ENCODE measurements around the gene DAZAP1.

The DAZAP1 gene

DNA sequence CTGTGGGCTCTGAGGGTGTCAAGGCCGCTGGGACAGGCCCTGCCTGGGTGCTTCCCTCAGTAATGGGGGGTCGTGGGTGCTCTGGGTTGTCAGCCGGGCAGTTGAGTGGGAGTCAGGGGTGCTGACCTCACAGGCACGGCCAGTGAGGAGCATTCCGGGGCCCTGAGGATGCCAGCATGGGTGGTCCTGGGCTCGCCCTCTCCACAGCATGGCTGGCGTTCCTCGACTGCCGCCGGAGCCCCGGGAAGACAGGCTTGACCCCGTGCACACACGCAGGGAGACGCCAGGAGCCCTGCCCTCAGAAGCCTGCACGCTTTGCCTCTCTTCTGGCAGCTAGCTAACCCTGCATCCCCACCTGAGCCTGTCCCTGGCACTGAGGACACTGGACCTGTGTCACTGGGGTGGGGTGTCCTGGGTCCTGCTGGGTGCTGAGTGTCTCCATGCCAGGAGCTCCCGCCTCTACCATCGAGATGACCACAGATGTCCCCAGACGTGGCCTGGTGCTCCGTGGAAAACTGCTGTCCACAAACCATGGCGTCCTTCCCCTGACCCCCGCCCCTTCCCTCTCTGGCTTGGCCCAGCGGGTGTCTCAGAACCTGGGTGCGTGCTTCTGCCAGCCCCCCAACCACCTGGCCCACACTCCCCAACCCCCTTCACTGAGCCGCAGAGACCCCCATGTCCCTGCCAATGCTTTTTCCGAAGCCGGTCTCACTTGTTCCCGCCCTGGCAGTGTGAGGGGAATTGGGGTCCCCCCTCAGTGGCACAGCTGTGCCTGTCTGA is 28.1 kb upstream of the DAZAP1 start:
- peaks cover 7% of the 10 kb centered on the region for H3K4me1 ChIP-seq (ENCODE audit: control insufficient read depth, insufficient read depth, low read length)
- H3K36me3 ChIP-seq (ENCODE audit: insufficient read depth, low read length), result peaks cover 23% of the 10 kb centered on the region
- H3K4me2 ChIP-seq (ENCODE audit: low read length), result no peak overlapping the region
- H3K4me3 ChIP-seq (ENCODE audit: low read length), result no peak overlapping the region
- H3K27me3 ChIP-seq (ENCODE audit: control insufficient read depth, insufficient read depth, low read length), result no peaks in the 10 kb centered on the region
- no peaks in the 10 kb centered on the region for H3K9me3 ChIP-seq (replicated peaks; ENCODE audit: low read length)
- no peak overlapping the region for H3K9ac ChIP-seq (ENCODE audit: low read depth, low read length)

DNA sequence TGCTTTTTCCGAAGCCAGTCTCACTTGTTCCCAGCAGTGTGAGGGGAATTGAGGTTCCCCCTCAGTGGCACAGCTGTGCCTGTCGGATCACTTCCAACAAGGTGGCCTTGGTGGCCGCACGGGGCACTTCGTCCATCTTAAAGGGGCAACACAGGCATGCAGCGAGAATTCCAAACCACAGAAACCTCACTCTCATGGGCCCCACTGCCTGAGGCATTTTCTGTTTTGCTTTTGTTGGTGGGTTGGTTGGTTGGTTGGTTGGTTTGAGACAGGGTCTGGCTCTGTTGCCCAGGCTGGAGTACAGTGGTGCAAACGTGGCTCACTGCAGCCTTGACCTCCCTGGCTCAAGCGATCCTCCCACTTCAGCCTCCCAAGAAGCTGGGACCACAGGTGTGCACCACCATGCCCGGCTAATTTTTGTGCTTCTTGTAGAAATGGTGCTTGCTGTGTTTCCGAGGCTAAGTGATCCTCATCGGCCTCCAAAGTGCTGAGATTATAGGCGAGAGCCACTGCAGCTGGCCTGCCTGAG is 27.4 kb upstream of the DAZAP1 start:
- H3K4me1 ChIP-seq (ENCODE audit: control insufficient read depth, insufficient read depth, low read length), result peaks cover 12% of the 10 kb centered on the region
- no peak overlapping the region for H3K4me3 ChIP-seq (ENCODE audit: low read length)
- no peaks in the 10 kb centered on the region for H3K27me3 ChIP-seq (ENCODE audit: control insufficient read depth, insufficient read depth, low read length)
- H3K4me2 ChIP-seq (ENCODE audit: low read length), result no peak overlapping the region
- no peaks in the 10 kb centered on the region for H3K9me3 ChIP-seq (replicated peaks; ENCODE audit: low read length)
- H3K36me3 ChIP-seq (ENCODE audit: insufficient read depth, low read length), result peaks cover 19% of the 10 kb centered on the region
- H3K9ac ChIP-seq (ENCODE audit: low read depth, low read length), result no peak overlapping the region

DNA sequence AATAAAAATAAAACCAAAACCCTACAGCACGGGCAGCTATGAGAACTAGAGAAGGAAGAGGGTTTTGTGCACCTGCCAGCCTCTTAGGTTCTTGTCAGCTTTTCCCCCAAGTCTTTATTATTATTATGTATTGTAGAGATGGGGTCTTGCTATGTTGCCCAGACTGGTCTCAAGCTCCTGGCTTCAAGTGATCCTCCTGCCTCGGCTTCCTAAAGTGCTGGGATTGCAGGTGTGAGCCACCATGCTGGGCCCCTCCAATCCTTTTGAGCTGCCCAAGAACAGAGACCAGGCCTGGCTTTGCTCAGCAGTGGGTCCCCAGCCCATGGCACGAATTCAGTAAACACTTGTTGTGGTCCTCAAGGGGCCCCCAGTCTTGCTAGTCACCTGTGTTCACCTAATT is 25.1 kb upstream of the DAZAP1 start:
- no peak overlapping the region for H3K4me3 ChIP-seq (ENCODE audit: low read length)
- H3K9ac ChIP-seq (ENCODE audit: low read depth, low read length), result no peak overlapping the region
- peaks cover 12% of the 10 kb centered on the region for H3K4me1 ChIP-seq (ENCODE audit: control insufficient read depth, insufficient read depth, low read length)
- H3K4me2 ChIP-seq (ENCODE audit: low read length), result no peak overlapping the region
- no peaks in the 10 kb centered on the region for H3K27me3 ChIP-seq (ENCODE audit: control insufficient read depth, insufficient read depth, low read length)
- H3K9me3 ChIP-seq (replicated peaks; ENCODE audit: low read length), result no peaks in the 10 kb centered on the region
- H3K36me3 ChIP-seq (ENCODE audit: insufficient read depth, low read length), result peaks cover 11% of the 10 kb centered on the region

DNA sequence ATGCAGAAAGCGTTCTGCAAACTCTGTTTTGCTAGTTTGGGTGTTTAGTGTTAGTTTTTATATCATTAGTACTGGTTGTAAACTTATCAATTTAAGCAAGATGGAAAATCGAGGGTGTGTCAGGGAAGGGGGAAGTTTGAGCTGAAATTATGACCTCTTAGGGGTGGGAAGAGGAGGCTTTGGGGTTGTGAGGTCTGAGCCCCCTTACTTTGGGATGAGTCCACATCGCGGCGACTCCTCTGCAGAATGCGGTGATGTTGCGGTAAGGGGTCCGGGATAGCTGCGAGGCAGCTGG is 24.4 kb upstream of the DAZAP1 start:
- H3K4me2 ChIP-seq (ENCODE audit: low read length), result no peak overlapping the region
- peaks cover 4% of the 10 kb centered on the region for H3K36me3 ChIP-seq (ENCODE audit: insufficient read depth, low read length)
- no peaks in the 10 kb centered on the region for H3K9me3 ChIP-seq (replicated peaks; ENCODE audit: low read length)
- no peak overlapping the region for H3K4me3 ChIP-seq (ENCODE audit: low read length)
- H3K9ac ChIP-seq (ENCODE audit: low read depth, low read length), result no peak overlapping the region
- peaks cover 12% of the 10 kb centered on the region for H3K4me1 ChIP-seq (ENCODE audit: control insufficient read depth, insufficient read depth, low read length)
- H3K27me3 ChIP-seq (ENCODE audit: control insufficient read depth, insufficient read depth, low read length), result no peaks in the 10 kb centered on the region

DNA sequence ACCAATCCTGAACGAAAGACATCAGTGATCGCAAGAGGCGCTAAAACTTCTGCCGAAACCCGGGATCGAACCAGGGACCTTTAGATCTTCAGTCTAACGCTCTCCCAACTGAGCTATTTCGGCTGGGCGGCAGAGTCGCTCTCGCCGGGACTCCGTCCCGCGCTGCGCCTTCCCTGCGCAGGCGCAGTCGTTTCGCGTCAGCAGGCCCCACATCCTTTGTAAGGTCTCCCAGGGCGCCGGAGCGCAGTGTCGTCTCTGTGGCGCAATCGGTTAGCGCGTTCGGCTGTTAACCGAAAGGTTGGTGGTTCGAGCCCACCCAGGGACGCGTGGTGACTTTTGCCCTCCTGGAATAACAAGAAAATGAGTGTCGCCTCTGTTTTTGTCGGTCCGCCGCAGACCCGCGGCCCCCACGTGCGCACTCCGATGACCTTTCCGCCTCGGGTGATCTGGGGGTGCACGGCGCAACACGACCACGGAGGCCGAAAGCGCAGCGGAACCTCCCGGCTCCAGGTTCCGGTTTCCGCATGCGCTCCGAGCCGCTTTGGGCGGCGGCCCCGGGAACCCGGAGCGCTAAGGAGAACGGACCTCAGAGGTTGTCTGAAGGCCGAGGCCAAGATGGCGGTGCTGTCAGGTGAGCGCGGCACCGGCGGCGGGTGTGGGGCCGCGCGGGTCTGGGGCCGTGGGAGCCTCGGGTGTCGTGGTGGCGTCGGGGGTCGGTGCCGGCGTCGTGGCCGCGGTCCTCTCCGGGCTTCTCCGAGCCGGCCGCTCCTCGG is 23.9 kb upstream of the DAZAP1 start, which contains the start of gene NDUFS7:
NDUFS7 (plus strand) TSS at position 596 of the 773 bp plus-strand sequence; CDS start at position 616, 20 bp downstream.
- Histone ChIP-seq H3K36me3 (ENCODE audit: insufficient read depth, low read length) (peaks cover 3% of the 10 kb centered on the region), H3K27me3 (ENCODE audit: control insufficient read depth, insufficient read depth, low read length) (no peaks in the 10 kb centered on the region), H3K9ac (ENCODE audit: low read depth, low read length) (peak within 1 kb of the TSS; percentile 92), H3K9me3 (replicated peaks; ENCODE audit: low read length) (no peaks in the 10 kb centered on the region), H3K4me1 (ENCODE audit: control insufficient read depth, insufficient read depth, low read length) (peaks cover 12% of the 10 kb centered on the region), H3K4me2 (ENCODE audit: low read length) (peak within 1 kb of the TSS; percentile 86), H3K4me3 (ENCODE audit: low read length) (peak within 1 kb of the TSS; percentile 93)

DNA sequence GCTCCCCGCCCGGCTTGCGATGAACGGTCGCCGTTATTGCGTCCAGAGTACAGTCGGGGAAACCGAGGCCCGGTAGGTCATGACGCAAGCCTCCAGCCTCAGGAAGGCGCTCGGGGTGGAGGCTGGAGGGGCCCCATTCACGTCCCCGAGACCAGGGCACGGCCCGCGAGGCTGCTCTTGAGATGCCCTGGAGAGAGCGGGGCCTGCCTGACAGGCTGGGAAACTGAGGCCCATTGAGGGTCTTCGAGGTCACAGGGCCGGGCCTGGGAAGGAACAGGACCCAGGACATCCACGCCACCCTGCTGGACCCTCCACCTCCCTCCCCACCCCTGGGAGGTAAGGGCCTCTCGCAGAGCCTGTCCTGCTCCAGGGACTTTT is 23.3 kb upstream of the DAZAP1 start:
- Histone ChIP-seq H3K4me1 (ENCODE audit: control insufficient read depth, insufficient read depth, low read length) (peaks cover 12% of the 10 kb centered on the region), H3K27me3 (ENCODE audit: control insufficient read depth, insufficient read depth, low read length) (no peaks in the 10 kb centered on the region), H3K4me3 (ENCODE audit: low read length) (peak overlapping the region; percentile 93), H3K9me3 (replicated peaks; ENCODE audit: low read length) (no peaks in the 10 kb centered on the region), H3K36me3 (ENCODE audit: insufficient read depth, low read length) (peaks cover 9% of the 10 kb centered on the region), H3K9ac (ENCODE audit: low read depth, low read length) (peak overlapping the region; percentile 92), H3K4me2 (ENCODE audit: low read length) (peak overlapping the region; percentile 86)

DNA sequence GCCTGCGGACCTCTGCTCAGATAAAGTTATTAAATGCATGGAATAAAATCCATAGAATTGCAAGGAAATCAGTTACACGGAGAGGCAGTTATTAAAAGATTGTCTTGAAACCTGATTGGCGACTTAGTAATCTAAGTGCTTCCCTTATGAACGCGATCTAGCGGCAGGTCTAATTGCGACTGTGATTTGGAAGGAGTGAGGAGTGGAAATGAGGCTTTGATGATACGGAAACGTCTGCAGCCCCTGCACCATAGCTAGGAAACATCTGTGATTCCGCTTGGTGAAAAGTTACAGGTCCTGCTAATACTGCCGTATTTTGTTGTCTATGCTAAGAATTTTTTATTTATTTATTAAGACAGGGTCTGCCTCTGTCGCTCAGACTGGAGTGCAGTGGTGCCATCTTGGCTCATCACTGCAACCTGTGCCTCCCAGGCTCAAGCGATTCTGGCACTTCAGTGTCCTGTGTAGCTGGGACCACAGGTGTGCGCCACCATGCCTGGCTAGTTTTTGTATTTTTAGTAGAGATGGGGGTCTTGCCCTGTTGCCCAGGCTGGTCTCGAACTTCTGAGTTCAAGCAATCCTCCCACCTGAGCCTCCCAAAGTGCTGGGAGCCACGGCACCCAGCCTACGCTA is 22.8 kb upstream of the DAZAP1 start:
- H3K4me3 ChIP-seq (ENCODE audit: low read length), result peak overlapping the region; percentile 93
- H3K27me3 ChIP-seq (ENCODE audit: control insufficient read depth, insufficient read depth, low read length), result no peaks in the 10 kb centered on the region
- H3K4me1 ChIP-seq (ENCODE audit: control insufficient read depth, insufficient read depth, low read length), result peaks cover 12% of the 10 kb centered on the region
- no peaks in the 10 kb centered on the region for H3K9me3 ChIP-seq (replicated peaks; ENCODE audit: low read length)
- H3K4me2 ChIP-seq (ENCODE audit: low read length), result peak overlapping the region; percentile 86
- peak overlapping the region; percentile 92 for H3K9ac ChIP-seq (ENCODE audit: low read depth, low read length)
- H3K36me3 ChIP-seq (ENCODE audit: insufficient read depth, low read length), result peaks cover 14% of the 10 kb centered on the region

DNA sequence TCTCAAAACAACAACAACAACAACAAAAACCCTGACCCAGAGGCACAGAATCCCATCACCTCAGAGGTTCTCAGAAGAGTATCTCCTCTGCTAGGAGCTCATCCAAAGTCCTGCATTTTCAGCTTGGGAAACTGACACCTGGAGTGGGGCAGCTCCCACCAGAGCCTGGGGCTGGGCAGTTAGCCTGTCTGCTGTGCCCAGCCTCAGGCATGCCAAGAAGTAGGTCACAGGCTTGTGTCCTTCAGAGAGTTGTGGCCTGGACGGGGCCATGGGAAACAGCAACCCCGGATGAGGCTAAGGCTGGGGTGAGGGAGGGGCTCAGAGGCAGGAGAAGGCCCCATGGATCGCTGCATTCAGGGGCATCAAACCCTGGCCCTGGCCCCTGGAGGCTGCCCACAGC is 21.6 kb upstream of the DAZAP1 start:
- Histone ChIP-seq H3K4me1 (ENCODE audit: control insufficient read depth, insufficient read depth, low read length) (peaks cover 12% of the 10 kb centered on the region), H3K4me3 (ENCODE audit: low read length) (no peak overlapping the region), H3K9me3 (replicated peaks; ENCODE audit: low read length) (no peaks in the 10 kb centered on the region), H3K27me3 (ENCODE audit: control insufficient read depth, insufficient read depth, low read length) (no peaks in the 10 kb centered on the region), H3K4me2 (ENCODE audit: low read length) (no peak overlapping the region), H3K9ac (ENCODE audit: low read depth, low read length) (no peak overlapping the region), H3K36me3 (ENCODE audit: insufficient read depth, low read length) (peaks cover 22% of the 10 kb centered on the region)

DNA sequence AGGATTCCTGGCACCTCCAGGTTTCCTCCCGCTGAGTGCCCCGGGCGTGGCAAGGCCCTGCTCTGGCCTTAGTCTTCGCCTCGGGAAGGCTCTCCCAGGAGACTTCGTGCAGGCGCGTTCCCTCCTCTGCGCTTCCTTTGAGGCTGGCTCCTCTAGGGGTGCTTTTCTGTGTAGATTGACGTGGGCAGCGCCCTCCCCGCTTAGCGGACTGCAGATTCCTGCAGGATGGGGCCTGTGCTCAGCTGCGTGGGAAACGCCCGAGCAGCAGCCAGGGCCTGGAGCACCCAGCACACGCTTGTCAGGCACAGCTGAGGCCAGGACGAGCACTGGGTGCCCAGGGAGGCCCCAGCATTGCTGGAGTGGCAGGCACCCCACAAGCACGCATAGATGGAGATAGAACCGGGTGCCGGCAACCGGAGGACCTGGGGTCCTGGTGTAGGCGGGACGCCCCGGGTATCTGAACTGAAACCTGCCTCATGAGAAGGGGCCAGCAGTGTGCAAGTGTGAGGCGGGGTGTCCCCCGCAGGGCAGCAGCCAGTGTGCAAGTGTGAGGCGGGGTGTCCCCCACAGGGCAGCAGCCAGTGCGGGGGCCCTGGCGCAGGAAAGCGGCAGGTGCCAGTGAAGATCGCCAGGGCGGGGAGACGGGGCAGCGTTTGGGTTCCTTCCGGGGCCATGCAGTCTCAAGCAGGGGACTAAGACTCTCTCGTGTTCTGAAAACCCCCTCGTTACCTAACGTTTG is 20.3 kb upstream of the DAZAP1 start:
- Histone ChIP-seq H3K36me3 (ENCODE audit: insufficient read depth, low read length) (peaks cover 26% of the 10 kb centered on the region), H3K9ac (ENCODE audit: low read depth, low read length) (no peak overlapping the region), H3K4me2 (ENCODE audit: low read length) (no peak overlapping the region), H3K4me3 (ENCODE audit: low read length) (no peak overlapping the region), H3K27me3 (ENCODE audit: control insufficient read depth, insufficient read depth, low read length) (no peaks in the 10 kb centered on the region), H3K9me3 (replicated peaks; ENCODE audit: low read length) (no peaks in the 10 kb centered on the region), H3K4me1 (ENCODE audit: control insufficient read depth, insufficient read depth, low read length) (peaks cover 5% of the 10 kb centered on the region)

DNA sequence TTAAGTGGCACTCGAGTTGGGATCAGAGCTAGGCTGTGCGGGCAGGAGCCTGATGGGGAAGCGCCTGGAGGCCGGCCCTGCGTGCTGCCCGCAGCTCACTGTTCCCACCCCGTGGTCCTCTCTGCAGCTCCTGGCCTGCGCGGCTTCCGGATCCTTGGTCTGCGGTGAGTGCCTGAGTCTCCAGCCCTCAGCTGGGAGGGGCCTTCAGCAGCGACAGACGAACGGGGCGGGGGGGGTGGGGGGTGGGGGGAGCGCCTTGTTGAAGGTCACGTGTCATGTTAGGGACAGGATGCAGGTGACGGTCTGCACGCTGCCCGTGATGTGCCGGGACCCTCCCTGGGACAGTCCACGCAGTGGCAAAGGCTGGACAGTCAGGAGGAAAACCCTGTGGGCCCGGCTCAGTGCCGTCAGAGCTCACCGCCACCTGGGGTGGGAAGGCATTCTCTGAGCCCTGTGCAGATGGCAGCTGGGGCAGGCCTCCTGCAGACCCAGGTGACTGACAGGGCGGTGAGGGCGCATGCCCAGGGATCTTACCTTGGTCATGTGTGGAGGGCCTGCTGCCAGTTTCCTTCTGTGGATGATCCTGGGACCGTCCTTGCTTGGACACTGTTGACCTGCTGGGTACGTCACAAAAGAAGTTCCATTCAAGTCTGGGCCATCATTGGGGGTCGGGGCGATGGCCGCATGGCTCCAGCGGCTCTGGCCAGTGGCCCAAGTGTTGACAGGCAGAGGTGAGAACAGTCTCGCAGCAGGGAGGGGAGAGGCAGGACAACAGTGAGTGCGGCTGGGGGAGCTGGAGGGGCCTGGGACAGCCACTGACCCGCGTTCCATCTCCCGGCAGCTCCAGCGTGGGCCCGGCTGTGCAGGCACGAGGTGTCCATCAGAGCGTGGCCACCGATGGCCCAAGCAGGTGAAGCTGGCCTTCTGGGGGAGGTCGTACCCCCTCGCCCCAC is 19.4 kb upstream of the DAZAP1 start:
- H3K4me2 ChIP-seq (ENCODE audit: low read length), result no peak overlapping the region
- H3K4me3 ChIP-seq (ENCODE audit: low read length), result no peak overlapping the region
- no peaks in the 10 kb centered on the region for H3K27me3 ChIP-seq (ENCODE audit: control insufficient read depth, insufficient read depth, low read length)
- H3K9me3 ChIP-seq (replicated peaks; ENCODE audit: low read length), result no peaks in the 10 kb centered on the region
- no peak overlapping the region for H3K9ac ChIP-seq (ENCODE audit: low read depth, low read length)
- peaks cover 5% of the 10 kb centered on the region for H3K4me1 ChIP-seq (ENCODE audit: control insufficient read depth, insufficient read depth, low read length)
- H3K36me3 ChIP-seq (ENCODE audit: insufficient read depth, low read length), result peaks cover 28% of the 10 kb centered on the region
